HG03442 (cell line): ENCODE data around the gene HYCC1.
"Not testable (repeated sequence)": the region's sequence is repeated elsewhere in the genome, so short reads cannot be mapped to it uniquely, and the experiment has no call there.

Experiments used
- ATAC-seq: cut with Tn5 transposase; IDR thresholded peaks from one replicate; pipeline ENCODE4 v1.9.1; 2021; ENCODE audit warnings: mild to moderate bottlenecking, moderate library complexity; ENCODE audit not compliant: unreplicated experiment

HYCC1 gene

DNA sequence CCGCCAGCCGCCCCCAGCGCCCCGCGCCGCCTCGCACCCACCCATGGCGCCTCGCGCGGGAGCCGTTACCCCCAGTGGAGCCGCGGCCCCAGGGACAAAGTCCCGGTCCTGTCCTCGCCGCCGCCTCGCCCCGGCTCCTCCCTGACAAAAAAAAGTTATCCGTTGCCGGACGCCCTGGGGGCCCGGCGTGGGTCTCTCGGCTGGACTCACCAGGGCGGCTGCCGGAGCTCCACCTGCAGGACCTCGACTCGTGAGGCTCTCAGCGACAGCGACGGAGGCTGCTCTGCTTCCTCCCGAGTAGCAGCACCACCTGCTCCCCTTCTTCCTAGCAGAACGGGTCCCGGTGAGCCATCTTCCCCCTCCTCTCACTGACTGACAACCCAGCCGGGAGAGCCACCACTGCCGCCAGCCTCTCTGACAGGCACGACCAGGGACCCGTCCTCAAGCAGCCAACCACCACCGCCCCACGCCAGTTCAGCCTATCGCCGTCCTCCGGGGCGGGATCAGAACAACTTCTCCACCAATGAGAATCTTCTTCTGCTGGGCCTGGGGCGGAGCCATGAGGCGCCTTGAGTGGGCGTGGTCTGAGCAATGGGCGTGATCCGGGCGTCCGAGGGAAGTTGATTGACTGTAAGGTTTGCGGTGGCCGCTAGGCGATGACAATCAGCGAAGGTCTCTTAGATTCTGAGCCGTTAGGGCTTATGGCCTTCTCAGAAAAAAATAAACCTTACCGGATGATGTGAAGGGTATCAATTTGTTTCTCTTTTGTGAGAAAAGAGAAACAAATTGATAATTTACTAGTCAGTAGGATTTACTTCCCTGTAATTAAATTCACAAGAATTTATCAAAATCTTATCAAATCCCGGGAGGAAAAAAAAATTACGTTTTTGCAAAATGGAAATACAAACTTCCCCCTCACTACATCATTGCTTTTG lies at the start of gene HYCC1:
Gene HYCC1, minus strand, starts transcription at position 416 of the 935 bp plus-strand sequence. CDS start 23,019 bp downstream, outside the sequence.
- ATAC-seq: peak; percentile 96

DNA sequence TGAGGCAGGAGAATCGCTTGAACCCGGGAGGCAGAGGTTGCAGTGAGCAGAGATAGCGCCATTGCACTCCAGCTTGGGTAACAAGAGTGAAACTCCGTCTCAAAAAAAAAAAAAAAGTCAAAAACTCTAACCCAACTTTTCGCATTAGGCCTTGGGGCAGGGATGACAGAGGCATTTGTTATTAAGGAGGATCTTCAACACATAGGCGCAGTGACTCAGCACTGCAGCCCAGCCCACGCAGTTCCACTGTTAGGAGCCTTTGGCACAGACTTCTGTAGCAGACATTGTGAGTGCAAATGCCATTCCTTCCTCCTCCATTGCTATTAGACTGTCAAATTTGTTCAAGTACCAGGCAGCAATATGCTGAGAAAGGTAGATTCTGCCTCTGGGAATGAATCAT lies 48.5 kb upstream of the HYCC1 start:
- no peak for ATAC-seq

DNA sequence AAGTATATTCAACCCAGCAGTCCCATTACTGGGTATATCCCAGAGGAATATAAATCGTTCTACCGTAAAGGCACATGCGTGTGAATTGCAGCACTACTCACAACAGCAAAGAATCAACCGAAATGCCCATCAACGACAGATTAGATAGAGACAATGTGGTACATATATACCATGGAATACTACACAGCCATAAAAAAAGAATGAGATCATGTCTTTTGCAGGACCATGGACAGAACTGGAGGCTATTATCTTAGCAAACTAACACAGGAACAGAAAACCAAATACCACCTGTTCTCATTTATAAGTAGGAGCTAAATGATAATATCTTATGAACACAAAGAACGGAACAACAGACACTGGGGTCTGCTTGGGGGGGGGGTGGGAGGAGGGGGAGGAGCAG lies 47.4 kb upstream of the HYCC1 start:
- no peak for ATAC-seq

DNA sequence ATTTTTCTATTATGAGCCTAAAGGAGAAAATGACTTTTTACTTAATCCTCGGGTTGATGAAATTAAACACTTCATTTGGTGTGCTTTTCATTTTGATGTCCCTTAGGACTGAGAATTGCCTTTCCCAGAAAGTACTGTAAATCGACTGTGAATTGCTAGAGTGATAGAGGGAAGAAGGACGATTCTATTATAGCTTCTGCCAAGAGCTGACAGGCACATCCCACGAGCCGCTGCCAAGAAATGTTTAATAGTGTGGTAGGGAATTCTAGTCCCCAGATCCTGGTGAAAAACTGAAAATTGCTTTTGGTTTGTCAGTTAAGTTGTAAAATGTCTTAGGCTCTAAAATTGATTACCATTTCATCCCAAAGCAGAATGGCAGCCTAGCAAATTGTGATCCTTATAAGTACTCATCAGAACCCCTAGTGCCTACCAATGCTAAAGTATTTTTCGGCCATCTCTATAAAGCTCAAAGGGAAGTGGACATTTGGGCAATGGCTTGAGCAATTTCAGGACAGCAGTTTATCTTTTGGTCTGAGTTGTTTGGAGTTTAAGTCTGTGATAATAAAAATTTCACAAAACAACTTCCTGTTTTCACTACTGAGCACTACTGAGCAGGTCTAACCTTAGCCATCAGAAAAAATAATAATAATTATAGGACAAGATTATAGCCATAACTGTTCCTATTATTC lies 44.6 kb upstream of the HYCC1 start:
- ATAC-seq: no peak

DNA sequence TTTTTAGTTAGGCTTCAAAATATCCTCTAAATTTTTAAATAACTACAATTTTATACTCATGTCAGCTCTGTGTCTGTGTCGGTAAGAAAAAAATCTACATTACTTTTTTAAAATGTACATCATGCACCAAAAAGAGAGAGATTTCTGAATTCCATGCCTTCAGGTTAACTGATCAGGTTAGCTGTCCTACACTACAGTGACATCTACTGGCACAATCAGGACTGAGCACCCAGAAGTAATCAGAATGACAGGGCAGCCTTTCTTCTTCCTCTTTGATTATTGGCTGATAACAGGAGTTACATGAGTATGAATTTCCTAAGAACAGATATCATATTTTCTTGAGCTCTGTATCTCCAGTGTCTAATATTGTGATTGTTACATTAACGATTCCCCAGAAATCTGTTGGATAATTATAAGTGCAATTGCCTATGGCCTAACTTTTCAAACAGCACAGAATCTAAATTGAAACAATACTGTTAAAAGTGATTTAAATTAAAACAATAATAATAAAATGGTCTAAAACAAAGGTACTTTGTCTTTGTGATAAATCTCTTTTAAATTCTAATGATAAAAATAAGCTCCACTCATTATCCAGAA lies 41.8 kb upstream of the HYCC1 start:
- ATAC-seq: peak; percentile 81

DNA sequence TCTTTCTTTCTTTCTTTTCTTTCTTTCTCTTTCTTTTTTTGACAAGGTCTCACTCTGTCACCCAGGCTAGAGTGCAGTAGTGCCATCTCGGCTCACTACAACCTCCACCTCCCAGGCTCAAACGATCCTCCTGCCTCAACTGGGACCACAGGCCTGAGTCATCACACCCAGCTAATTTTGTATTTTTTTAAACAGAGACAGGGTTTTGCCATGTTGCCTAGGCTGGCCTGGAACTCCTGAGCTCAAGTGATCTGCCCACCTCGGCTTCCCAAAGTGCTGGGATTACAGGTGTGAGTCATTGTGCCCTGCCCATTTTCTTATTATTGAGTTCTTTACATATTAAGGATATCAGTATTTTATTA lies 37.2 kb upstream of the HYCC1 start:
- ATAC-seq: not testable (repeated sequence)

DNA sequence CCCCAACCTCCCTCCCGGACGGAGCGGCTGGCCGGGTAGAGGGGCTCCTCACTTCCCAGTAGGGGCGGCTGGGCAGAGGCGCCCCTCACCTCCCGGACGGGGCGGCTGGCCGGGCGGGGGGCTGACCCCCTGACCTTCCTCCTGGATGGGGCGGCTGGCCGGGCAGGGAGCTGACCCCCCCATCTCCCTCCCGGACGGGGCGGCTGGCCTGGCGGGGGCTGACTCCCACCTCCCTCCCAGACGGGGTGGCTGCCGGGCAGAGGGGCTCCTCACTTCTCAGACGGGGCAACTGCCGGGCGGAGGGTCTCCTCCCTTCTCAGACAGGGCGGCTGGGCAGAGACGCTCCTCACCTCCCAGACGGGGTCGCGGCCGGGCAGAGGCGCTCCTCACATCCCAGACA lies 32.4 kb upstream of the HYCC1 start:
- ATAC-seq: not testable (repeated sequence)

DNA sequence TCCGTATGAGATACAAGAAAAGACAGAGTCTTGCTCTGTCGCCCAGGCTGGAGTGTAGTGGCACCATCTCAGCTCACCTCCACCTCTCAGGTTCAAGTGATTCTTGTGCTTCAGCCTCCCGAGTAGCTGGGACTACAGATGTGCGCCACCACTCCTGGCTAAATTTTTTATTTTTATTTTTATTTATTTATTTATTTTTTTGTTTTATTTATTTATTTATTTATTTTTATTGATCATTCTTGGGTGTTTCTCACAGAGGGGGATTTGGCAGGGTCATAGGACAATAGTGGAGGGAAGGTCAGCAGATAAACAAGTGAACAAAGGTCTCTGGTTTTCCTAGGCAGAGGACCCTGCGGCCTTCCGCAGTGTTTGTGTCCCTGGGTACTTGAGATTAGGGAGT lies 31.2 kb upstream of the HYCC1 start:
- ATAC-seq: not testable (repeated sequence)

DNA sequence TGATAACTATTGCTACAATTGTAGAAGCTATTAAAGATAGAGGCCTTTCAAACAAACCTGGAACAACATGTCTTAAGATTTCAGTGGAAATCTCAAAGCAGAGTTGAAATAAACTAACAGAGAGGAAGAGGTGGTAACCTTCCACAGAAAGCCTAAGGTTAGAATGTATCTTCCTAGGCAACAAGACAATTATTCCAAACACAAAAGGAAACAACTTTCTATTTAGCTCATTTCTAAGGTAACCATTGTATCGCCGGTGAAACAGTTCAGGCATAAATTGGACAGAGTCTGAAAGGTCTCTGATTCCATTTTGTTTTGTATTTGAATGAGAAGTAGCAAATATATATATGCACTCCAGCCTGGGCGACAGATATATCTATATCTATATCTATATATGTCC lies 30.7 kb upstream of the HYCC1 start:
- no peak for ATAC-seq

DNA sequence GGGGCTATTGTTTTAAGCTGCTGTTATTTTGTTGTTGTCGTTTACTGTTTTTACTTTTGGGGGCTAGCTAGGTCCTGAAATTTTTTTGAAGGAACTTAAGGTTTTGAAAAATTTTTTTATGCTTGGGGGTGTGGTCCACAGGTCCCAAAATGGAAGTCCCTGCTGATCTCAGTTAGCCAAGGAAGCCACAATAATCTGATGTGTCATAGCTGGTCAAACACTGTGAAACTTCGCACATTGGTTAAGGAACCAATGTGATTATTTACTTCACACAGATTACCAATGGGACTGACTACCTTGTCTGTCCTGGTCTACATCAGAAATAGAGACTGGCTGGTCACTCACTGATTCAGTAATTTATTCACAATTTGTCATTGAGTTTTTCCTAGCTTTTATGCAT lies 29.5 kb upstream of the HYCC1 start:
- ATAC-seq: no peak

DNA sequence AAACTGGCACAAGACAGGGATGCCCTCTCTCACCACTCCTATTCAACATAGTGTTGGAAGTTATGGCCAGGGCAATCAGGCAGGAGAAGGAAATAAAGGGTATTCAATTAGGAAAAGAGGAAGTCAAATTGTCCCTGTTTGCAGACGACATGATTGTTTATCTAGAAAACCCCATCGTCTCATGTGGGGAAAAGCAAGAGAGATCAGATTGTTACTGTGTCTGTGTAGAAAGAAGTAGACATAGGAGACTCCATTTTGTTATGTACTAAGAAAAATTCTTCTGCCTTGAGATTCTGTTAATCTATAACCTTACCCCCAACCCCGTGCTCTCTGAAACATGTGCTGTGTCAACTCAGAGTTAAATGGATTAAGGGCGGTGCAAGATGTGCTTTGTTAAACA lies 25.7 kb upstream of the HYCC1 start:
- not testable (repeated sequence) for ATAC-seq

DNA sequence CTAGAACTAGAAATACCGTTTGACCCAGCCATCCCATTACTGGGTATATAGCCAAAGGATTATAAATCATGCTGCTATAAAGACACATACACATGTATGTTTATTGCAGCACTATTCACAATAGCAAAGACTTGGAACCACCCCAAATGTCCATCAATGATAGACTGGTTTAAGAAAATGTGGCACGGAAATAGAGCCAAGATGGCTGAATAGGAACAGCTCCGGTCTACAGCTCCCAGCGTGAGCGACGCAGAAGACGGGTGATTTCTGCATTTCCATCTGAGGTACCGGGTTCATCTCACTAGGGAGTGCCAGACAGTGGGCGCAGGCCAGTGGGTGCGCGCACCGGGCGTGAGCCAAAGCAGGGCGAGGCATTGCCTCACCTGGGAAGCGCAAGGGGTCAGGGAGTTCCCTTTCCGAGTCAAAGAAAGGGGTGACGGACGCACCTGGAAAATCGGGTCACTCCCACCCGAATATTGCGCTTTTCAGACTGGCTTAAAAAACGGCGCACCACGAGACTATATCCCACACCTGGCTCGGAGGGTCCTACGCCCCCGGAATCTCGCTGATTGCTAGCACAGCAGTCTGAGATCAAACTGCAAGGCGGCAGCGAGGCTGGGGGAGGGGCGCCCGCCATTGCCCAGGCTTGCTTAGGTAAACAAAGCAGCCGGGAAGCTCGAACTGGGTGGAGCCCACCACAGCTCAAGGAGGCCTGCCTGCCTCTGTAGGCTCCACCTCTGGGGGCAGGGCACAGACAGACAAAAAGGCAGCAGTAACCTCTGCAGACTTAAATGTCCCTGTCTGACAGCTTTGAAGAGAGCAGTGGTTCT lies 21.8 kb upstream of the HYCC1 start:
- ATAC-seq: not testable (repeated sequence)

DNA sequence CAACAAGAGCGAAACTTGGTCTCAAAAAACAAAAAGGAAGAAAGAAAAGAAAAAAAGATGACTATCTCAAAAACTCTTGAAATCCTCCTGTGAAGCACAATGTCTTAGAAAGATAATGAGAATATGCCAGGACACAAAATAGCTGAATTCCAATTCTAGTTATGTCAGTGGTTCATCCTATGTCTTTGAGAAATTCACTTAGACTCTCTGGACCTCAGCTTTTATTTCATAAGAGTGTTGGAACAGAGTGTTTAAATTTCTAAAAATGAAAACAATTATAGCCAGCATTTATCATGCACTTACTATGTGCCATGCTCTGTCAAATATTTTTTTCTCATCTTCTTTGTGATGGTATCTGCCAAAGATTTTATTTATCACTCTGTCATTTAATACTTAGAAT lies 13.3 kb upstream of the HYCC1 start:
- no peak for ATAC-seq

DNA sequence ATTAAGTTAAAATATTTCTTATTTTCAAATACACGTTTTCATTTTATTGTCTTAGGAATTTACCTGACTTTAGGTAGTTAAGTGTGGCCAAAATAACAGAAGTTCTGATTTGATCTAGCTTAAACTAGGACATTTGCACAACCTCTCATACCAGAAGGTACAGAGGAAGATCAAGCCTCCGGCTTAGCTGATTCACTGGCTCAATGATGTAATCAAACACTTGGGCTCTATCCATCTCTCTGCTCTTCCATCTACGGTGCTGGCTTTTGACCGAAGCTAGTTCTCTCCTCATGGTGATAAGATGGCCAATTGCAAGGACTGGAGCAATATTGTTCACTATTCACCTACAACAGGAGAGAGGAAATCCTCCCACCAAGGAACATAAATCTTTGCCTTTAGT lies 12.2 kb upstream of the HYCC1 start:
- no peak for ATAC-seq

DNA sequence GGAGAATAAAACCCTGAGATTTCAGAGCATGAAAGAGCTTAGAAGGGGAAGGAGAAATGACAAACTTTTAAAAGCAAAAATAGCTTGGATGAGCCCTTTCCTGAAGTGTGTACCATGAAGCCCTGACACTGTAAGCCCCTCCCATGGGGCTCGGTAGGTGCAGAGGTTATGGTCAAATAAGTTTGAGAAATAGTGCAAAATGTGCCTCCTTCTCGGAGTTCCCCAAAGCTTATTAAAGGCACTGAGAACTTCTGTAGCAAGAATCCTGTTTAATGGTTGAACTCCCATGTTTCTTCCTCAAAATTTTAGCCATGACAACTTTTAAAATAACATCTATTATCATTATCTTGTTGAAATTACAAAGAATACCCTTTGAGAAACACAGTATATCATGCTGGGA lies 10.5 kb upstream of the HYCC1 start:
- no peak for ATAC-seq

DNA sequence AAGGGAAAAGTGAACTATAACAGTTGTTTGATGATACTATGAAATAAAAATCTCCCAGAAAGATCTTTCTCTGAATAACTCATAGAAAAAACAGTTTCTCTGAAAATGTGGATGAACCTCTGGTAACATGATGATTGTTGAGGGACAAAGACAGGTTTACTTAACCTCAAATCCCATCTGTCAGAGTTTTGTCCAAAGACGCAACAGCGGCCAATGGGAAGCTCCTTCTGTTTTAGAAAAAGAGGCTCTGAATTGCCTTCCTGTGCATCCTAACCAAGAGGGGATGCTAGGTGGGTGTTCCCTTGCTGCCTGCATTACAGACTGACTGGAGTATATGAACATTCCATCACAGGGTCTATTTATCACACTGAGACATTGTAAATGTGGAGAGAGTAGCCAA lies 8.9 kb upstream of the HYCC1 start:
- ATAC-seq: no peak

DNA sequence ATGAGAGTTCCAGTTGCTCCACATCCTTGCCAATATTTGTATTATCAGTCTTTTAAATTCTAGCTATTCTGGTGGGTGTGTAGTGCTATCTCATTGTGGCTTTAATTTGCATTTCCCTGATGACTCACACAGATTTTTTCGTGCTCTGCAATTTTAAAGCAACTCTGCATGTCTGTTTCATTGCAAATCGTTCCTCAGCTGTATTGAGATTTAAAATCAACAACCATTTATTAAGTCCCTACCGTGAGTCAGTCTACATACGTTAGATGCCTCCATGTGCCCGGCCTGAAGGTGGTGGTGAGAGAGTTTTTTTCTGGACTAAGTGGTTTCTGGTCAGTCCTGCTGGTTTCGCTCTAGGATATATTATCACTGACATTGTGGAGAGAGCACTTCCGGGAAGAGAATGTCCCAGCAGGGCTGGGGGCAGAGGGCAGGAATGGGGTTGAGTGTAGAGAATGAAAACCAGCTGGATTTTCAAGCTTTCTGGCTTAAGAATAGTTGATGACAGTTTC lies 8.4 kb upstream of the HYCC1 start:
- no peak for ATAC-seq

DNA sequence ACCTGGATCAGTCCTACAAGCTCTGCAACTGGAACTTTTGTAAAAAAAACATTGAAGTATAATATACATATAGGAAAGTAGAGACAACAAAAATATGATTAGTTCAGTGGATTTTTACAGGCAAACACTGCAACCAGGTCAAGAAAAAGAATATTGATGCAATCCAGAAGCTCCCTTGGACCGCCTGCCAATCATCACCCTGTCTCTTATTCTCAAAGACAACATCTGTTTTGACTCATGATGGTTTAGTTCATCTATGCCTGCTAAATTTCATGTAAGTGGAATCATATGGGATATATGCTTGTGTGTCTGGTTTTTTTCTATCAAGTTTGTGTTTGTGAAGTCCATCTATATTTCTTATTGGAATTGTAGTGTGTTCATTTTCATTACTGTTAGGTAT lies 7.7 kb upstream of the HYCC1 start:
- no peak for ATAC-seq

DNA sequence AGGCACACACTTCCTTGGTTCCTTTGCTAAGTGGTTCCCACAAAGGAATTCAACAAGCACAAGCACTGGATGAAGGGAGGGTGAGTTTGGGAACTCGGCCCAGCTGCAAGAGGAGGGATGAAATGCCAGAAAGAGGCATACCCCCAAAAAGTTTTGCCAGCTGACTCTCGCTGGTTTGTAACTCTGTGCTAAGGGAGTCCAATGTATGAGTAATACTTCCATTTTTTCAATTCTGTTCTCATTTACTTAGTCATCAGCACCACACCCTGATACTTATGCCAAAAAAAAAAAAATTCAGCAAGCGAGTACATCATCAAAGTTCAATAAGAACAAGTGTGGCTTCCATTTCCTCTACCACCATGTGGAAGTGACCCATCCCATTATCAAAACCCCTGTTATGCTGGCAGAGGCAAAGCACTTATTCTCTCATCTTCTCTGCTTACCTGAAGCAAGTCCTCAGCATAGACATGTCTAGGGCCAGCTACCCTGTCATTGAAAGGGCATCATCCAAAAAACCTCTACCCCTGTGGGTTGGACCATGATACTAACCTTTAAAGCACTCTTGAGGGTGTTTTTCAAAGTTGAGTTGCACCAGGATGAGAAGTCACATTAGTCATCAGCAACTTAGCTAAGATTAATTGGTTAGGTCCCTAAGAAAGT lies 6.9 kb upstream of the HYCC1 start:
- ATAC-seq: no peak

DNA sequence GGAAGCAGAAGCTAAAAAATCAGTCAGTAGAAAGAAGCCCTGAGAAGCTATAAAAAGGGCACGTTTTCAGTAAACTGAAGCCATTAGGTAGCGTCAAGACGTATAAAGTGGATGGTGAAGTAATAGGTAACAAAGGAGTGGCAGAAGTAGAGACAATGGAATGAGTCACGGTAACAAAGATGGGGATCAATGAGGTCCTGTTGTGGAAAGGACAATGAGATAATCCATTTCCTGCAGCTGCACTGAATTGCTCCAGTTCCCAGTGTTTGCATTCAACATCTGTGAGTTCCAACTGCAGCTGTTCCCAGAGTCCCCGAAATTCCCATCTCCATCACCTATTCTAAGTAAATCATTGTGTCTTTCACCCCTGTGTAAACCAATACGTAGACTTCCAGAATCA lies 4.8 kb upstream of the HYCC1 start:
- no peak for ATAC-seq
